GM21360 (cell line): ENCODE data around the gene CRTC3.

Experiments used
- ATAC-seq: cut with Tn5 transposase; IDR thresholded peaks from one replicate; pipeline ENCODE4 v1.9.1; 2021; ENCODE audit warnings: mild to moderate bottlenecking, moderate library complexity; ENCODE audit not compliant: unreplicated experiment

The CRTC3 gene

DNA sequence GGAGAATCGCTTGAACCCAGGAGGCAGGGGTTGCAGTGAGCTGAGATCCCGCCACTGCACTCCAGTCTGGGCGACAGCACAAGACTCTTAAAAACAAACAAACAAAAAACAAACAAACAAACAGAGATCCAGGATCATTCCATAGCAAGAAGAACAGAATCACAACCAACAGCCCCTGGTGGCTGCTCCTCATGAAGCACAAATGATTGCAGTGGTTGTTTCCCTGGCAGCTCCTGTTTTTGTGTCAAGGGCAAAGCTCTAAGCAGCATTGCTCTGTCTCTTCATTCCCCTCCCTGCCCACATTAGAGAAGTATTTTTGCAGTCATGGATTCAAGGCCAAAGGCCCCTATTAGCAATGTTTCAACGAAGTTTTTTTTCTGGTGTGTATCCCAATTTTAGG is 161.6 kb downstream of the CRTC3 start:
- ATAC-seq = no peak

DNA sequence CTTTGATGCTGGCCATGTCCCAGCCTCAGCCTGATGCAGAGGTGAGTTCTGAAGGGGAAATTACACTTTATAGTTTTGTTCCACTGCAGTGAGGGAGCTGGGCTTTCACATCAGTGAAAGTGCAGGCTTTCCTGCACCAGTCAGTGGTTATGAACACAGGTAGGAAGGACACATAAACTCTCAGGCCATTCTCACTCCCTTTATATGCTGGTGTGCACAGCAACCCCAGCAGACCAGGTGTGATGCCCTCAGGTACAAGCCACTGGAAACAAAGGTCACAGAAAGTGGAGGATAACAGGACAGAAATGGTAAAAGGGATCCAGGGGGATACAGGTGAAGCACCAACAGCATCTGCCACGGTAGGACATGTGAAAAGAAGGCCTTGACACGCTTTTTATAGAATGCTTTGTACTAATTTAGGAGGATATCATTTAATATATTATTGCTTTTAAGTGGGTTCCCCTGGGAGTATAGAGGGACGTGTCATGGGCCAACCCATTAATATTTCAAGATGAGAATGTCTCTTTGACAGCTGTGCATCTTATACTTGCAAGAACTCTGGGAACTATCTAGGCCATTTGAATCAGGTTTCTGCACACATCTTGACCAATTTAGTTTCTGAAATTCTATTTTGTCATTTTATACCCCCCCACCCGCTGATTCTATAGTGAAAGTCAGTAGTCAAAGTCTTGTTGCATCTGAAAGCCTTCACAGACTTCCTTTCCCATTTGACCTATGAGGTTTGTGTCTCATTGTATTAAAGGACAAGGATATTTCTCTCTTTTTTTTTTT is 162.5 kb downstream of the CRTC3 start:
- peak; percentile 67 for ATAC-seq
